Lung (tissue), 12 donors: Measurements from ENCODE around the gene CDK14. TPM values are rescaled to one million over a fixed set of nuclear protein-coding genes. Genes with fewer than 3 reads are reported as not detected.

Source experiments
- ATAC-seq: fragments of 200-7000 bp; cut with Tn5 transposase; one replicate; pipeline ENCODE4 v1.9.1; 2020; ENCODE audit warnings: moderate number of reproducible peaks; ENCODE audit not compliant: insufficient read depth, low FRiP score
- DNase-seq, 3 donors: peaks; one replicate each; pipeline ENCODE4 v3.0.0-alpha.2; 2013 to 2017
- H3K27ac ChIP-seq, 2 donors: one replicate each; pipeline ENCODE4 v1.5.1; 2013; ENCODE audit warnings: mild to moderate bottlenecking in 2 of 2, moderate library complexity in 2 of 2, control low read depth in 1 of 2, inconsistent platforms in 1 of 2, low read depth in 1 of 2, low read length in 1 of 2
- H3K27me3 ChIP-seq, 3 donors: one replicate each; pipeline ENCODE4 v1.5.1; 2013; ENCODE audit warnings: low read length in 2 of 3; ENCODE audit not compliant: control insufficient read depth in 3 of 3, insufficient read depth in 3 of 3
- H3K36me3 ChIP-seq, 4 donors: one replicate each; pipeline ENCODE4 v1.5.1; 2013; ENCODE audit warnings: low read length in 4 of 4, mild to moderate bottlenecking in 1 of 4, moderate library complexity in 1 of 4; ENCODE audit not compliant: control insufficient read depth in 4 of 4, insufficient read depth in 4 of 4
- H3K4me1 ChIP-seq, 5 donors: one replicate each; pipeline ENCODE4 v1.5.1; 2013; ENCODE audit warnings: low read length in 5 of 5, mild to moderate bottlenecking in 2 of 5, moderate library complexity in 1 of 5; ENCODE audit not compliant: control insufficient read depth in 5 of 5, insufficient read depth in 5 of 5
- H3K4me3 ChIP-seq: one replicate; pipeline ENCODE4 v1.5.1; 2013; ENCODE audit warnings: mild to moderate bottlenecking, control low read depth, moderate library complexity
- H3K9ac ChIP-seq, 2 donors: one replicate each; pipeline ENCODE4 v1.5.1; 2013; ENCODE audit warnings: low read length in 2 of 2, control low read depth in 1 of 2; ENCODE audit not compliant: insufficient read depth in 1 of 2
- H3K9me3 ChIP-seq, 4 donors: one replicate each; pipeline ENCODE4 v1.5.1; 2013; ENCODE audit warnings: low read length in 3 of 4, mild to moderate bottlenecking in 1 of 4, moderate library complexity in 1 of 4; ENCODE audit not compliant: control insufficient read depth in 4 of 4, insufficient read depth in 3 of 4
- CTCF ChIP-seq: IDR thresholded peaks from 2 replicates; pipeline ENCODE4 v1.5.1; 2012; ENCODE audit warnings: mild to moderate bottlenecking; ENCODE audit errors: control extremely low read depth, extremely low read depth
- WGBS, 2 donors: extraction: QIAGEN DNeasy Blood & Tissue Kit; methylation state at CpG; one replicate each; pipeline ENCODE4 v1.1.7; 2013; 5-methylcytosine and 5-hydroxymethylcytosine counted together
- polyA plus RNA-seq, 2 donors: library from polyadenylated mRNA; stranded (reverse); fragments of 200-250 nt; gene quantifications; one replicate each; pipeline ENCODE4 v1.2.1, GENCODE V29; 2013
- total RNA-seq, 2 donors: library from RNA; depleted of rRNA in 1 of 2; stranded (reverse); fragments of >200 nt in 1 of 2; gene quantifications; one replicate each; pipeline ENCODE4 v1.2.1, GENCODE V29; 2014 to 2021
- donor health status: control.
- donor health status: control.
- donor health status: Bipolar disorder and iron deficiency.
- donor health status: healthy.
- donor health status: DM: yes; HTN: yes; CAD: no.

The CDK14 gene
- total and polyA plus RNA-seq, 4 donors = 4.3 to 117 (median 18.9) TPM

- Histone ChIP-seq H3K4me1 (peaks cover 0 to 6% (median 0%) of the 10 kb centered on the region in 5 donors), H3K27me3 (no peaks in the 10 kb centered on the region), H3K36me3 (no peaks in the 10 kb centered on the region), H3K27ac (no peak overlapping the region), H3K4me3 (no peak overlapping the region), H3K9ac (no peak overlapping the region), H3K9me3 (no peaks in the 10 kb centered on the region)
- TF ChIP-seq CTCF = no peak
- 42 to 44% methylated on average over 1 of the region's 1 CpG for WGBS, 2 donors
- ATAC-seq (no peak), DNase-seq (no peak)
These were observed 584.6 kb downstream of the CDK14 start for GRCh38 chr7:91180746-91181145.

- no peak overlapping the region for H3K27ac ChIP-seq
- H3K4me1 ChIP-seq = peaks cover 0 to 6% (median 0%) of the 10 kb centered on the region in 5 donors
- H3K27me3 ChIP-seq = no peaks in the 10 kb centered on the region
- H3K4me3 ChIP-seq = no peak overlapping the region
- ATAC-seq = no peak
- H3K36me3 ChIP-seq = no peaks in the 10 kb centered on the region
- no peak for TF ChIP-seq CTCF
- no peak overlapping the region for H3K9ac ChIP-seq
- H3K9me3 ChIP-seq = no peaks in the 10 kb centered on the region
- DNase-seq = no peak
These were observed 585.8 kb downstream of the CDK14 start for GRCh38 chr7:91181949-91182348.

GRCh38 chr7:91182819-91183764 is 587.0 kb downstream of the CDK14 start:
- Histone ChIP-seq H3K4me1 (peaks cover 0 to 6% (median 0%) of the 10 kb centered on the region in 5 donors), H3K36me3 (no peaks in the 10 kb centered on the region), H3K4me3 (no peak overlapping the region), H3K9me3 (no peaks in the 10 kb centered on the region), H3K9ac (no peak overlapping the region), H3K27me3 (no peaks in the 10 kb centered on the region), H3K27ac (no peak overlapping the region)
- 37 to 50% methylated on average over 5 of the region's 5 CpGs for WGBS, 2 donors
- peak in 2 of 3 donors; percentile 63 to 68 for DNase-seq
- no peak for TF ChIP-seq CTCF
- ATAC-seq = peak; percentile 66
